ENCODE results near the gene ANKRD44.

ANKRD44 gene

DNA sequence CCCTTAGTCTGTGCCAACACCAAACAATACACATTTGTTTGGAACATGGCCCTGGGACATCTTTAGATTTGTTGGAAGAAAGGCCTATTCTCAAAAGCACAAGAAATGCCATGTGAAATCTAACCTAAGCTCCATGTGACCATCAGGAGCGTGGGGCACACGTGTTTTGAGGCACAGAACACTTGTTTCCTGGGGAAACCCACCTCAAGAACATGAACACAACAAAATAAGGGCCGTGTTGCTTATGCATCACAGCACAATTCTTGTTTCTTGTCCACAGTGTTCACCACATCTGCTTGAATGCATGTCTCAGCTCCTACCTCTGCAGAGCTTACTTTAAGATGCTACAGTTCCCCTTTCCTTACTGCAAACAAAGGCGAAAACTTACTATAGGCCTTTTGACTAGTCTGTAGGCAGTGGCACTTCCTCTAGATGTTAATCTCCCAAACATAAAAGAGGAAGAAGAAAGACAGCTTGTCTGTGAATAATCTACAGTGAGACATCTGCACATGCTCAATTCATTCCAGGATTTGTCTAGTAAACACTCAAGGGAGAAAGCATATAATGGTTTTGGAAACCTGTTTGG lies 165.0 kb downstream of the ANKRD44 start:
- ATAC-seq (peak; percentile 77), DNase-seq (no peak)

DNA sequence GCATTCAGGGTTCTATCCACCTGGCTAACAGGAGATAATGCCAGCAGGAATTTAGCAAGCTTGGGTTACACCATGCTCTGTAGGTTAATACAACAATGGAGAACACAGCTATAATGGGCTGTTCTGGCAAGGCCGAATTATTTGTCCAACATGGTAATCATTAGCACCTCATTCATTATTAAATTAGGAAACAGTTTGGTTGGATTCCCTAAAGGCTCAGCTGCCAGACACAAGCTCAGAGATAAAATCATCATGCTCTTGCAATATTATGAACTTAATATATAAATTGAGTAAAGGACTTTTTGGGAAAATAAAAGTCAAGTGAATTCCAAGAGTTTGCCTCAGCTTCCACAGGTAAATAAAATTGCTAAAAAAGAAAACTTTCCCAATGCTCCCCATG lies 166.4 kb downstream of the ANKRD44 start:
- no peak for ATAC-seq
- DNase-seq: no peak

DNA sequence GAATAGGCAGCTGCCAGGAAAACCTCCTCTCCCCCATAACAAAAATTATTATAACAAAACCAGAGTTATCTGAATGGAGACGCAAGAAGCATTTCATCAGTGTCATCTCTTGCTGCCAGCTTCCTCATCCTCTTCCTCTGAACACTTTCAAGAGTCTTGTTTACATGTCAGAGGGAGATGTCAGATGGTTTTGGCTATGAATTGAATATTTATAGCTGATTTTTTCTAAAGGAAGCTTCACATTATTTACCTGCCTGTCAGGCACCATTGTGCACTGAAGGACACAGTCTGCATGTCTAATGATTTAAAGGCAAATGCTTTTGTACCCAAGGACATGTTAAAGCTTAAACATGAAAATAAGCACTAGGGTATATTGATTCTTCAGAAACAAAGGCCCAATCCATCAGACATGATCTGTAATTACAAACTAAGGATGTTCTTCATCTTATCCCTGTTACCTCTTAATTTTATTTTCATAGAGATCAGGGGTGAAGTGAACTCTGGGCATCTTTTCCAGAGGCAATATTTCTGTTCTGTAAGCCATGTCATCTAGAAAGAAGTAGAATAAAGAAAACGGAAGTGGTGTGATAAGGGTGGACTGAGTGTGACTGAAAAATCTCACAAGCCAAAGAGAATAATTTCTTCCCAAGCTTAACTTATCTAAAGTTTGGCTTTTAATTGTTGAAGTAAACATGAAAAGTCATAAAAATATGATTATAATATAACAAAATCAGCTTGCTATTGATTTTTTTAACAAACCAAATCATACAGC lies 168.7 kb downstream of the ANKRD44 start:
- no peak for ATAC-seq

GRCh38 chr2:197140045-197140444 lies 170.5 kb downstream of the ANKRD44 start:
- DNase-seq (no peak), ATAC-seq (no peak)

More for the DNA sequence above, 168.7 kb downstream of the ANKRD44 start:
- DNase-seq: no peak

- ATAC-seq: peak; percentile 8
- no peak for DNase-seq
These were observed 172.1 kb downstream of the ANKRD44 start for GRCh38 chr2:197138506-197138905.

DNA sequence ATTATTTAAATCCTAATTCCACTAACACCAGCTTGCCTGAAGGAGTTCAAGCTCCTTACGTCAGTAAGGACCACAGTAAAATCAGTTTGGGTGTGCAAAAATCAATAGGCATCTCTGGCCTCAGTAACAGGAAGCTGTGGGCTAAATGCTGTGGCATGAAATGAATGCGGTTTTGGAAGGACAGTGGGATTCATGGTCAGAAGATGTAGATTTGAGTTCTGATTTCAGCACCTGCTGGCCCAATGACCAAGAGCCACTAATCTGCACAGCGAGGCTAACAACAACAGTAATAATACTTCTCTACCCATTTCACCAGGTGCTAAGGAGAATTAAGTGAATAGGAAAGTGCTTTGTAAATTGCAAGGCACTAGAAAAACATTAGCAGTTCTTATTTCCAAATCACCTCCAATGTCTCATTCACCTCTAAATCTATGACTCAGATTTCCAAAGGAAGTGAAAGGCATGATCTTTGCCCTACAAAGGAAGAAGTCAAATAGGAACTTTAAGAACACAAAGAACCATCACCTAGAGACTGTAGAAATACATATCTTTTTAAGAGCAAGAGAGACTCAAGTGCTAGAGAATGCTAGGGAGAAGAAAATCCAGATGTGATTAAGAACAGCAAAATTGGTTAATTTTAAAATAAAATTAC lies 172.6 kb downstream of the ANKRD44 start:
- ATAC-seq (peak; percentile 73), DNase-seq (no peak)

- peak; percentile 45 for ATAC-seq
- DNase-seq: no peak
These were observed 173.3 kb downstream of the ANKRD44 start for GRCh38 chr2:197137231-197137630.

GRCh38 chr2:197136452-197136851 lies 174.1 kb downstream of the ANKRD44 start:
- ATAC-seq: no peak
- DNase-seq: no peak

DNA sequence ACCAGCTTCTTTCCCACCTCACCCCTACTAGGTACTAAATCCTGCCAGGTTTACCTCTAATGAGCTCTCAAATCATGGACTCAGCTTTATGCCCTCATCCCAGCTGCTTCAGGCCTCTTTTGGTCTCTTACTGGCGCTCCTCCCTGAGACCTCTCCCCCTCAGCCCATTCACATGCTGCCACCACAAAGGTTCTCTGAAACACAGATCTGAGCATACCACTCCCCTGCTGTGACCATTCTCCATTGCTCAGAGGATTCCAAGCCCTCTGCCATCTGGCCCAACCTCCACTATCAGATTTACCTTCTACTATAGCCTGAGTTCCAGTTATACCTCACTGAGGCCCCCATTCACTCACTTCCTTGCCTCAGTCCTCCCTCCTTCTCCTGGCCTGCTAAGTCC lies 174.8 kb downstream of the ANKRD44 start:
- ATAC-seq: no peak
- DNase-seq: no peak

DNA sequence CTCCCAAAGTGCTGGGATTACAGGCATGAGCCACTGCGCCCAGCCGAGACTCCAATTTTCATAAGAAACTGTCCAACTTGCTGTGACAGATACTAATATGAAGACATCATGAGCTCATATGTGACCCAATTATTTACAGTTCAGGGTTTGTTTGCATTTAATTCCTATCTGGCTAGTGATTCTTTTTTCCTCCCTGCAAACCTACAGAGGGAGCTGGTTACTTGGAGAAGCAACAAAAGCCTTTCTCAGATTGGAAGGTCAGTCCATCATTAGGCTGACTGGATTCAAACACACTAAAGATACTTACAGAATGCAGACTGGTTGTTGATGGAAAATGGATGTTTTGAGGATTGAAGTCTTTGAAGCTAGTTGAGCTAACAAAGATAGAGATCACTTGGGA lies 176.4 kb downstream of the ANKRD44 start:
- ATAC-seq: no peak

GRCh38 chr2:197131558-197131855 lies 179.1 kb downstream of the ANKRD44 start:
- no peak for DNase-seq
- ATAC-seq: no peak

More for the DNA sequence above, 176.4 kb downstream of the ANKRD44 start:
- DNase-seq: no peak

GRCh38 chr2:197130318-197130717 lies 180.3 kb downstream of the ANKRD44 start:
- ATAC-seq (peak; percentile 53), DNase-seq (no peak)

GRCh38 chr2:197128897-197129296 lies 181.7 kb downstream of the ANKRD44 start:
- ATAC-seq: no peak

GRCh38 chr2:197128126-197128525 lies 182.5 kb downstream of the ANKRD44 start:
- DNase-seq: no peak
- no peak for ATAC-seq

More at GRCh38 chr2:197128897-197129296, 181.7 kb downstream of the ANKRD44 start:
- DNase-seq: no peak

DNA sequence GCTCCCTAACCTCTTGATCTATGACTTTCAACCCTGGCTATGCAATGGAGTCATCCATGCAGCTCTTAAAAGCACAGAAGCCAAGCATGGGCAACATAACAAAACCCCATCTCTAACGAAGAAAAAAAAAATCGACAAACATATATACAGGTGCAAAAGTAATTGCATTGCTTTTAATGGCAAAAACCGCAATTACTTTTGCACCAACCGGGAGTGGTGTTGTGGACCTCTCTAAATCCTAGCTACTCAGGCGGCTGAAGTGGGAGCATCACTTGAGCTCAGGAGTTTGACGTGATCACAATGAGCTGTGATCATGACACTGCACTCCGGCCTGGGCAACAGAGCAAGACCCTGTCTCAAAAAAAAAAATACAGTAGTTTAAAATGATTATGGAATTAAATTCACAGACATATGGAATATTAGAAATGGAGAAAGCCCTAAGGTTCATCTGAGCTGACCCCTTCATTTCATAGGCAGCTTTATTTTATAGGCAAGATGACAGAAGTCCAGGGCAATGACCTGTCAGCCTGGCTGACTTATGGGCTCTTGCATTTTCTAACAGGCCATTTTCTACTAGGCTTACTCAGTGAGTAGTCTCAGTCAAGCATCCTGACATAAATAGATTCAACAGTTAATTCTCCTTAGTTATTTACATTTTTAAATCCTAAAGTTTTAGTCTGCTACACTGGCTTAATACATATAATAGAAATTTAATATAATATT lies 183.8 kb downstream of the ANKRD44 start:
- DNase-seq (no peak), ATAC-seq (no peak)

DNA sequence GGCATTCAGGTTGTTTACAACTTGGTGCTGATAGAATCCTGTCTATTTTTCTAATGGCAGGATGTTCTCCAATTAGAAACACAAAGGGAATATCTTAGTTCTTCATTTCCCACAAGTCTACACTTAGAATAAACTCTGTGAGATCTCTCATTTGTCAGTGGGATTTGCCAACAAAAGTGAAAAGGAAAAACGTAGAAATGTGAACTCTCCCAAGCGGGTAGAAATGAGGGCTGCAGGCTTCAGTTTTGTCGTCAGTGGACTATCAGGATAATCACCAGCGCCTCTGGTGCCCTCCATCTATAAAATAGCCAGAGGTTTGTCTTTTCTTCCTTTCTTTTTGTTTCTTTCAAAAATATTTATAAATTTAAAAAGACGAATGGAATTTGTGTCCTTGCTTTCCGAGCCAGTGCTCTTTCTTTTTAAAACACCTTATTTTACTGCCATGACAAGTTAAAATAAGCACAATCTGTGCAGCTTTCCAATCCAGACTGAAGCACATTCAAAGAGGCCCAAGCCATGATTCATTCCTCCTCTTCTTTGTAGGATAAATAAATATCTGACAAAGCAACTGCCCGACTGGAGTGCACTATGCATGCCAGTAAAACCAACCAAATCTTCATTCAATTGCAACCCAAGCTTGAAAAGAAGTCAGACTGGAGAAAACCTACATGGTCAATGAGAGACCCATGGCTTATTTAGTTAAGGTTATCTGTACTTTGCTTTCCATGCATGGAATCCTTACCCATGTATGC lies 185.8 kb downstream of the ANKRD44 start:
- DNase-seq: no peak
- no peak for ATAC-seq

DNA sequence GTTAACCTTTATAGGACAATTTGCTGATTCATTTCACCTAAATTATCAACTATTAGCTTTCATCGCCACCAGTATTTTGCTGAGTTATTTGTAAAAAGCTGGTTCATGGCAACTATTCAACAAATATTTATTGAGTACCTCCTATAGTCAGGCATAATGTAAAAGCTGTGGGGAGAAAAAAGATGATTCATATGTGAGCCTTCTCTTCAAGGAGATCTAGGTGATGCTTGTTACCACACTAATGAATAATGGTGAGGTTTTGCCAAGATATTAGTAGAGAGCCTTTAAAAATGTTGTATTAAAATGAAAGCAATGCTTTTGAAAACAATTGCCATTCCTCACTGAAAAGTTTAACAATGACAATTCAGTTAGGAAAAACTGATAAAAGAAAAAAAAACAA lies 187.8 kb downstream of the ANKRD44 start:
- ATAC-seq: no peak
- no peak for DNase-seq

DNA sequence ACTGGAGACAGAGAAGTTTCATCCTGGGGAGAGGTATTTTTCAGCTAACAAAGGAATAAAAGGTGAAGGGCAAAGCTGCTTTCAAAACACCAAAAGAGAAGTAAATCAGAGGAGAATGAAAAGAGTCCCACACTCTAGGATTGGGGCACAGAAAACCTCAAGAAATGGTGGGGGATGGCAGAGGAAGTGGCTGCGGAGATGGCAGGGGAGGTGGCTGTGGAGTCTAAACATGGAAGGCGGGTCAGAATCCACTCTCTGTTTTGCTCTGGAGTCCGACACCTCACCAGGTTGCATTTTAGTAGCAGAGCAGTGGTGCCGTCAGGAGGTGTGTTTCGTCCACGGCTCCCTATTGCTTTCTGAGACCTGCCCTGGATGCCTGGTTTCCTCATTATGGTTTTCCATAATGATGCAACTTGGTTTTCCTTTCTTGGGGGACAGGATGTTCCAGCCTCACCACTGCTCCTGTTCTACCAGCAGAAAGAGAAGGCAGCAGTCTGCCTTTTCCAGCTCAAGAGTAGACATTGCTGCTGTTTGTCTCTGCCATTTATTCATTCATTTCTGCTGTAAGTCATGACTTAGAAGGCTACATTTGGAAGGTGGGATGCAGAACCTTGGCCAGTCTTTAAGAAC lies 188.7 kb downstream of the ANKRD44 start:
- ATAC-seq (no peak), DNase-seq (no peak)

DNA sequence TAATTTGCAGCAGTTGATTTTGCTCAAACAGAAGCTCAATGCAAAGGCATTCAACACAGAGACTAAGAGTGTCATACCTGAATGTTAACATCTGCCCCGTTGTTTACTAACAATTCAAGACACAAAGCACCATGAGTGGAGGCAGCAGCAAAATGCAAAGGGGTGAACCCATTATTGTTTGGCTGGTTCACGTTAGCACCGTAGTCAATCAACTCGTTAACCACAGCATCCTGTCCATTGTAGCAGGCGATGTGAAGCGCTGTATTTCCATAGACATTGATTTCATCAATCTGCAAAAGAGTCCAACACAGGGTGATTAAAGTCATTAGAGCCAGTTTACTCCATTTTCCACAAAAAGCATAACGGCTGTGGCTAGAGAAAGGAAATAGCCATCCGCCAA lies 189.3 kb downstream of the ANKRD44 start:
- no peak for ATAC-seq
- DNase-seq: no peak

GRCh38 chr2:197116306-197116879 lies 194.2 kb downstream of the ANKRD44 start:
- ATAC-seq (peak; percentile 36), DNase-seq (no peak)

- DNase-seq (no peak), ATAC-seq (no peak)
These were observed 195.3 kb downstream of the ANKRD44 start for GRCh38 chr2:197115325-197115724.
